Stimulated activated CD8-positive, alpha-beta memory T cell treated with anti-CD3 and anti-CD28 coated beads, Interleukin-7, amount 100 ng/mL, for 4 hours (primary cell): ENCODE measurements around the gene C11orf21.

Experiments used
- DNase-seq, 2 donors: peaks; one replicate each; pipeline ENCODE4 v3.0.0-alpha.2; 2020; ENCODE audit warnings: low read depth in 2 of 2

Gene C11orf21

DNA sequence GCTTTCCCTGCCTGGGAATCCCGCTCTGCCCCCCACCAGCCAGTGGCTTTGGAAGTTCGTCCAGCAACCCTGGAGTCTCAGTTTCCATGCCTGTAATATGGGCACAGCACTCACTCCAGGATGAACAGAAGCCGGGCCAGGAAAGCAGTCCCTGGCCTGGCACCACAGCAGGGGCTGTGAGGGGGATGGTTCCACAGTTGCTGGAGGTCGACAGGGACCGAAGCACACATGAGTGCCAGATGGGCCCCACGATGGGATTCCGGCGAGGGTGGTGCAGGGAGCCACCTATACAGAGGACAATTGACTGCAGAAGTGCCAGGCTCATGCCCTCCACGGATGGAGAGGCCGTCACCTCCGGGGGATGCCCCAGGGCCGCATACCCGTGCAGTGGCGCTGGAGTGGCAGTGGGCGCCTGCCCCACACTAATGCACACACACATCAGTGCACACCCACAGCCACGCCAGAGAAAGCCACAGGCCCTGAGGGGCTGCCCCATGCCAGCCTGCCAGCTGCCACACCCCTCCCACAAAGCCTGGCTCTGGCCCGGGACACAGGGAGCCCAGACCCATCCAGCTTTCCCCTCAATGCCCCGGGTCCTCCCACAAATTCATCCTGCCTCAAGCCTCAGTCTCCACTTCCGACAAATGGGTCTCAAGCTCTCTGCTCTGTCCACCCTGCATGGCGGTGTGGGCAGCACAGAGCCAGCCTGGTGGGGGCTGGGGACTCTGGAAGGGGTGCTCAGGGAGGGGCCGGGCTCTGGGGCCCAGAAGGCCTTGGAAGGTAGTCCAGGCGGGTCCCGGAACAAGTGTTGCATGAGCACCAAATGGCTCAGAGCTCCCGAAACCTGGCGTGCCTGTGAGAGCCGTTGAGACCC is 41.0 kb downstream of the C11orf21 start:
- DNase-seq, result no peak

DNA sequence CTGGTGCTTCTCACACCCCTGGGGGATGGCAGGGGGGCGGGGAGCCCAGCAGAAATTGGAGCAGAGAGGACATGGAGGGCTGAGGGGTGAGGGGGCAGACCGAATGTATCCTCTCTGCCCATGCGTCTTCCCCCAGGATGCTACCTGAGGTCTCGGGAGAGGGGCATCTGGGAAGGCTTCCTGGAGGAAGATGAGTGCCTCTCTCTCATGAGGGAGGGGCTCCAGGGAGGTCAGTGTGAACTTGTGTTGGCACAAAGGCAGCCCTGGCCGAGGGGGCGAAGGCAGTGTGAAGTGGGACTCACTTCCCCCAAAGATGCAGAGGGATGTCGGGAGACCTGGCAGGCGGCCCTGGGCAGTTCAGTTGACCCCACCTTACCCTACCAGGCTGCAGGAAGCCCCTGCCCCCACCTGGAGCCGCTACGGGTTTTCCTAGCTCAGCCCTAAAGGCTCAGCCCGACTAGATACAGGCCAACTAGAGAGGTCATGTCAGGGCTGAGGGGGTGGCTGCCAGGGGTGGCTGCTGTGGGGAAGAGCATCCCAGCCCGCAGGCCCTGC is 41.7 kb downstream of the C11orf21 start:
- DNase-seq, result no peak

GRCh38 chr11:2259466-2259830 is 42.3 kb downstream of the C11orf21 start:
- no peak for DNase-seq

DNA sequence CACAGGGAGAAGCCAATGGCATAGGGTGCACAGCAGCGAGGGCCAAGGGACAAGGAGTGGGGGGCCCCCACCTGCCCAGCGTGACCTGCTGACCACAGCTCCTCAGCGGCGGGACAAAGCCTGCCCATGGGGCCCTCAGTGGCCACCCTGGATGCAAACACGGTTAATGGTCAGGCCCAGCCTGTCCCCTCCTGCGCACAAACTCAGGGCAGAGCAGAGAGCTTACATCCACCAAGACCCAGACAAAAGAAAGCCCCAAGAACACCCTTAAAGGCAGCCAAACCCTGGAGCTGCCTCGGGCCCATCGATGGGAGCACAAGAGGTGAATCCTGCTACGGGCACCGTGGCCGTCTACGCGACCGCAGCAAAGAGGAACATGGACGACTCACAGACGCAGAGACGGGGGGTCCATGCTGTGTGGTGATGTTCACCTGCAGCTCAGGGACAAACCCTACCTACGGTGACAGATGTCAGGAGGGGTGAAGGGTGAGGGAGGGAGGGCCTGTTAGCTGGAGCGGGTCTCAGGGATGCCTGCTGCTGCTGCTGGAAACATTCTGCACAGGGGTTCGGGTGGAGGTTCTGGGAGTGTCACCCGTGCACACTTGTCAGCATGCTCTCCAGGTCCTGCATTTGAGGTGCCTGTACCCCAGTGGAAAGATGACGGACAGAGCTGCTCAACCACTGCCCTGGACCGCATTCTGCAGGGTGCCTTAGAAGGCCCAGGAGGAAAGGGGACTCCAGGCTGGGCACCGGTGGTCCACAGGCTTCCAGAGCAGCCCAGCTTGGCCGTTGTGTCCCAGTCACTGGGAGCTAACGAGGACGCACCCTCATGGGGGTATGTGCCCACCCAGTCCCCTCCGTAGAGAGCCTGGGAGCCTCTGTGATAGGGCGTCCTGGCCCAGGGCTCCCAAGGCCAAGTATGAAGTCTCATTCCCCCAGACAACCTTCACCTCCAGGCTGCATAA is 42.9 kb downstream of the C11orf21 start:
- DNase-seq, result no peak

DNA sequence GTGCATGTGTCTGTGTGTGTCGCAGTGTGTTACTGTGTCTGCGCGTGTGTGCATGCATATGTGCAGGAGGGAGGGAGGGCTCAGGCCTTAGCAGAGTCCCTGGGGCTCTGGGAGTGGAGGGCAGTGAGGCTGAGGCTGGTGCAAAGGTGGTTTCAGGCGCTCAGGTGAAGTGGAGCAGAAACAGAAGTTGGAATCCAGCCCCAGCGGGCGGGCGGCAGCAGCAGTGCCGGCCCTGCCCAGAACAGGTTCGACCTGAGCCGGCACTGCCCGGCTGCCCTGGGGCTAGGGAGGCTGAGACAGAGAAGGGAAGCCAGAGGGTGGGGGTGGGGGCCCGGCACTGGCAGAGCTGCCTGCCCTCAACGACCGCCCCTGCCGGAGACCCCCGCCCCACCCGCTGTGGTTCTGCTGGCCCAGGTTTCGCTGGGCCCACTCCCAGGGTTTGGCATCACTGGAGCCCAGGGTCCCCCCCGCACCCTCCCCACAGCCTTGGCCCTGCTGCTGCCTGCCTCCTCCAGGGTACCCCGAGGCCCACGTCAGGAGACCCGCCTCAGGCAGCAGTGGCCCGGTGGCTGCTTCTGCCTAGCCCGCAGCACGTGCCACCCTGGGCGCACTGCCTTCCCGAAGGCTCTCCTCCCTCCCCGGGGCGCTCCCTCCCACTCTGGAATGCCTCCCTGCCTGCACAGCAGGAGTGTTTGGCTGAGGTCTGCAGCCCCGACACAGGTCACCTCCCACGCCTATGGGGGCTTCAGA is 44.6 kb downstream of the C11orf21 start:
- no peak for DNase-seq

DNA sequence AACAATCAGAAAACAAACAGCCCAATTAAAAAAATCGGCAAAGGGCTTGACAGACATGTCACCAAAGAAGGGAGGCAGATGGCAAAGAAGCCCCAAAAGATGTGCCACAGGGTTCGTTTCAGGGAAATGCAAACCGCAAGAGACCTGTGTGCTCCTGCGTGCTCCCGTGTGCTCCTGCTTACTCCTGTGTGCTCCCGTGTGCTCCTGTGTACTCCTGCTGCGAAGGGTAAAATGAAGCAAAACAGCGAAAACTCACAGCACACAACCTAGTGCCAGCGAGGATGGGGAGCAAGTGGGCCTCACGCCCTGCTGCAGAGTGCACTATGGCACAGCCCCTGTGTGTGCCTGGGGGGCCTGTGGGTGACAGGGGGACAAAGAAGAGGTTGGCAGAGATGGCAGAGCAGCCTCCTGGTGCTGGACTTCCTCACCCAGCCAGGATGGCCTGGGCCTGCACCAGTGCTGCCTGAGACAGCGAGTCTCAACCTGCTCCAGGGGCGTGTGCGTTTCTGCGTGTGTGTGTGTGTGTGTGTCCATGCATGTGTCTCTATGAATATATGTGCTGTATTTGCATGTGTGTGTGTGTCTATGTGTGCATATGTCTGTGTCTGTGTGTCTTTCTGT is 45.3 kb downstream of the C11orf21 start:
- no peak for DNase-seq

- no peak for DNase-seq
Observed at GRCh38 chr11:2252018-2252417, 49.7 kb downstream of the C11orf21 start.

GRCh38 chr11:2251138-2251537 is 50.6 kb downstream of the C11orf21 start:
- DNase-seq, result no peak

DNA sequence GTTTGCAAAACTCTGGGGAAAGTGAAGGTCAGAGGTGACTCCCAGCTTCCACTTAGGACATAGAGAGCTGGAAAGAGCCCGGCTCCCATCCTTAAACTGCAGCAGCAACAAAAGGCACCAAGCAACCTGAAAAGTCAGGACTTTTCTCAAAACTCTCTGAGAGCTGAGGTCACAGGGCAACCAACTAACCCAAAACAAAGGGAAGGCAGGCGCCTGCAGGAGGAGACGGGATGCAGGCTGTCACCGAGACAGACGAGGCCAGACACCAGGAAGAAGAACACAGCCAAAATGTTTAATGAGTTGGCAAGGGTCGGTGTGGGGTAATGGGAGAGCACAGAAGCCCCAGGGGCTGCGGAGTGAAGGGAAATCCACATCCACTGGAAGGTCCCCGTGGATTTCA is 51.2 kb downstream of the C11orf21 start:
- no peak for DNase-seq

- no peak for DNase-seq
Observed at GRCh38 chr11:2250041-2250440, 51.7 kb downstream of the C11orf21 start.

DNA sequence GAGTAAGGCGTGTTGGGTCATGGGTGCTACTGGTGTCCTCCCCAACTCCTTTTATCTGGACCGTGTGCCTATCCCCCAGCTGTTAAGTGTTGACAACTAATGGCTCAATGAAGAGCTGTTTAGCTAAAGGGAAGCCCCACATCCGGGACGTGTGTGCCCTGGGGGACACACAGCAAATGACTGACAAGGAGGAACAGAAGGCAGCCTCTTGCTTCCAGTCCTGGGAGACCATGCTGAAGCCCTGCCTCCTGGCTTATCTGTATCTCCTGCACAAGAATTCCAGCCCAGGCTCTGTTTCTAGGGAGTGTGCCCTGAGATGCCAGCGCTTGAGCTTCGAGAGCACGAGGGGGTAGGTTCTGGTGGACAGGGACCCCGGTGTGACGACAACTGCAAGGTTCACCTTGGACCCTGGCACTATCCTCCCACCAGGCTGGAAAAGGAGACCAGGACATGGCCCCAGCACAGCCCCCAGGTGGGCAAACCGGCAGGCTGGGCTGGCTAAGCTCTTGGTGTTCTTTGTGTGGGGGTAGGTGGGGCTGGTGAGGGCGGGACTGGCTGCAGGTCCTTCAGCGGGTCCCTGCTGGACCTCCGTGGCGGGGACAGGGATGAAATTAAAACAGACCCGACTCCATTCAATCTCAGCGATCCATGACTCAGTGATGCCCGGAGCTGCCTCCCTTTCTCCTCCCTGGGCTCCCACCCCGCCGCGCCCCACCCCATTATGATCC is 52.4 kb downstream of the C11orf21 start:
- no peak for DNase-seq

- no peak for DNase-seq
Observed at GRCh38 chr11:2248762-2249161, 53.0 kb downstream of the C11orf21 start.

GRCh38 chr11:2248242-2248641 is 53.5 kb downstream of the C11orf21 start:
- DNase-seq, result no peak

DNA sequence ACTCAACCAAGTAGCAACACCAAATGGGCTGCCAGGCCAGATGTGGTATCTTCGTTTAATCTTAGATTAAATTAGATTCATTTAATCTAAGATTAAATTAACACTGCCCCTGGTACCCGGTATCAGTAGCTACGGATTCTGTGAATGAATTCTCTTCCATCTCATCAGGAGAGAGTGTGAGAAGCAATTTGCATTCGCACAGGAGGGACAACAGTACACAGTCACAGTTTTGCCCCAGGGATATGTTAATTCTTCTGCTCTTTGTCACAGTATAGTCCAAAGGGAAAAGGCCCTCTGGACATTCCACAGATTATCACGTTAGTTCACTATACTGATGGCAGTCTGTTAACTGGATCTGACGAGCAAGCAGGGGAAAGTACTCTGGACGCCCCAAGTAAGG is 54.2 kb downstream of the C11orf21 start:
- DNase-seq, result no peak
